SK-N-SH (cell line): ENCODE results near the gene BAHCC1. TPM values are rescaled to one million over a fixed set of nuclear protein-coding genes. Genes with fewer than 3 reads are reported as not detected.

ENCODE experiments used
- CTCF ChIA-PET: fragments of 300-600, 350-600 bp; formaldehyde crosslinking; extraction: SDS; loops from one replicate; lab custom pipeline; 2021; lab: Yijun Ruan, JAX
- POLR2A ChIA-PET: fragments of 350-600 bp; sonication (Branson Sonifier 250); formaldehyde crosslinking; extraction: SDS; loops from one replicate; lab custom pipeline; 2020; ENCODE audit warnings: antibody characterized with exemption, inconsistent platforms; lab: Yijun Ruan, JAX
- DNase-seq: peaks from one replicate; pipeline ENCODE4 v3.0.0; 2012
- H2AFZ ChIP-seq: fragments of 200-600 bp; sonication (generic); 2 replicates; pipeline ENCODE4 v1.8.1; 2016; ENCODE audit warnings: antibody characterized with exemption, mild to moderate bottlenecking, low read depth
- H3F3A ChIP-seq: fragments of 200-600 bp; sonication (generic); replicated peaks from 2 replicates; pipeline ENCODE3; 2016; ENCODE audit warnings: antibody characterized with exemption, mild to moderate bottlenecking; ENCODE audit not compliant: insufficient read depth
- H3K27ac ChIP-seq, 2 experiments: fragments of 200-500 bp in 1 of 2; fragments of 200-600 bp in 1 of 2; sonication (Bioruptor generic) in 1 of 2; sonication (generic), shearing (Covaris generic) in 1 of 2; 2 replicates each; pipeline versions ENCODE4 v1.5.1 to v1.6.1; 2014 to 2016; ENCODE audit warnings: low read depth in 2 of 2, inconsistent platforms in 1 of 2, low read length in 1 of 2, mild to moderate bottlenecking in 1 of 2, mixed read lengths in 1 of 2
- H3K27me3 ChIP-seq: fragments of 200-600 bp; sonication (generic), shearing (Covaris generic); 2 replicates; pipeline ENCODE4 v1.6.1; 2016; ENCODE audit warnings: mixed run types; ENCODE audit not compliant: insufficient read depth
- H3K36me3 ChIP-seq, 2 experiments: fragments of 200-500 bp in 1 of 2; fragments of 200-600 bp in 1 of 2; sonication (Bioruptor generic) in 1 of 2; sonication (generic) in 1 of 2; replicated peaks in 1 of 2; 2 replicates each; pipeline versions ENCODE3 to v1.5.1; 2014 to 2016; ENCODE audit warnings: low read length in 1 of 2, mild to moderate bottlenecking in 1 of 2; ENCODE audit not compliant: insufficient read depth in 2 of 2, control insufficient read depth in 1 of 2
- H3K4me1 ChIP-seq, 2 experiments: fragments of 200-500 bp in 1 of 2; fragments of 200-600 bp in 1 of 2; sonication (Bioruptor generic) in 1 of 2; sonication (generic), shearing (Covaris generic) in 1 of 2; 2 replicates each; pipeline versions ENCODE4 v1.5.1 to v1.6.1; 2014 to 2016; ENCODE audit warnings: low read depth in 1 of 2, low read length in 1 of 2, mixed run types in 1 of 2; ENCODE audit not compliant: insufficient read depth in 2 of 2, control insufficient read depth in 1 of 2
- H3K4me2 ChIP-seq: fragments of 200-600 bp; sonication (generic), shearing (Covaris generic); 2 replicates; pipeline ENCODE4 v1.6.1; 2017; ENCODE audit warnings: mixed run types
- H3K4me3 ChIP-seq, 2 experiments: fragments of 200-500 bp in 1 of 2; fragments of 200-600 bp in 1 of 2; sonication (Bioruptor generic) in 1 of 2; sonication (generic), shearing (Covaris generic) in 1 of 2; 2 replicates each; pipeline versions ENCODE4 v1.5.1 to v1.8.1; 2014 to 2016; ENCODE audit warnings: low read depth in 2 of 2, inconsistent platforms in 1 of 2, low read length in 1 of 2, mild to moderate bottlenecking in 1 of 2, mixed read lengths in 1 of 2, moderate library complexity in 1 of 2
- H3K79me2 ChIP-seq: fragments of 200-600 bp; sonication (generic); 2 replicates; pipeline ENCODE4 v1.8.1; 2017; ENCODE audit warnings: mild to moderate bottlenecking; ENCODE audit not compliant: insufficient read depth
- H3K9ac ChIP-seq: fragments of 200-600 bp; sonication (generic); 2 replicates; pipeline ENCODE4 v1.6.1; 2017; ENCODE audit warnings: mixed run types
- H3K9me2 ChIP-seq: fragments of 200-600 bp; sonication (generic); 2 replicates; pipeline ENCODE4 v1.6.1; 2017; ENCODE audit warnings: mixed run types
- H3K9me3 ChIP-seq: fragments of 200-600 bp; sonication (generic); 2 replicates; pipeline ENCODE4 v1.6.1; 2017; ENCODE audit warnings: mixed run types, mild to moderate bottlenecking, moderate library complexity
- H4K20me1 ChIP-seq: fragments of 200-600 bp; sonication (generic); 2 replicates; pipeline ENCODE4 v1.6.1; 2017; ENCODE audit warnings: mild to moderate bottlenecking, mixed run types; ENCODE audit not compliant: insufficient read depth
- CTCF ChIP-seq: fragments of 200-600 bp; sonication (generic); IDR thresholded peaks from 2 replicates; pipeline ENCODE4 v1.6.1; 2017; ENCODE audit warnings: antibody characterized with exemption, mild to moderate bottlenecking, moderate library complexity
- FOSL2 ChIP-seq: IDR thresholded peaks from 2 replicates; pipeline ENCODE4 v1.4.0; 2012; ENCODE audit warnings: low read depth, mild to moderate bottlenecking, moderate library complexity, borderline replicate concordance
- GATA2 ChIP-seq: sonication (generic); formaldehyde crosslinking; IDR thresholded peaks from 2 replicates; pipeline ENCODE4 v1.5.0; 2020; ENCODE audit warnings: mild to moderate bottlenecking, missing genetic modification reagents
- JUND ChIP-seq: IDR thresholded peaks from 2 replicates; pipeline ENCODE4 v1.4.0; 2012
- NFIC ChIP-seq: IDR thresholded peaks from 2 replicates; pipeline ENCODE4 v1.4.0; 2012; ENCODE audit warnings: borderline replicate concordance
- RCOR1 ChIP-seq: fragments of 150-350 bp; IDR thresholded peaks from 2 replicates; pipeline ENCODE4 v1.6.1; 2017; ENCODE audit warnings: antibody characterized with exemption, low read length
- RXRA ChIP-seq: IDR thresholded peaks from 2 replicates; pipeline ENCODE4 v1.4.0; 2012; ENCODE audit warnings: low read depth, mild to moderate bottlenecking, borderline replicate concordance
- SIN3A ChIP-seq: IDR thresholded peaks from 2 replicates; pipeline ENCODE4 v1.6.1; 2012; ENCODE audit warnings: low read depth, mild to moderate bottlenecking, low read length, moderate library complexity, borderline replicate concordance
- ZBTB33 ChIP-seq: IDR thresholded peaks from 2 replicates; pipeline ENCODE4 v1.4.0; 2012; ENCODE audit warnings: low read depth, borderline replicate concordance
- WGBS: methylation state at CpG from one replicate; pipeline ENCODE4 v1.1.6; 2017; ENCODE audit warnings: low lambda C conversion rate; 5-methylcytosine and 5-hydroxymethylcytosine counted together
- polyA plus RNA-seq, 3 experiments: library from polyadenylated mRNA; depleted of rRNA; stranded (reverse); fragments of >200 nt; gene quantifications; 2 replicates each; pipeline ENCODE4 v1.2.3, GENCODE V29; 2012

BAHCC1 gene
- polyA plus RNA-seq, 1 of the 3 experiments (the other 2 are of a cell fraction): 6.4 TPM

GRCh38 chr17:81489012-81489997 lies 94.0 kb downstream of the BAHCC1 start:
- no peak overlapping the region for H3K4me2 ChIP-seq
- H4K20me1 ChIP-seq: no peaks in the 10 kb centered on the region
- H3K36me3 ChIP-seq: no peaks in the 10 kb centered on the region
- no peak overlapping the region for H3K27ac ChIP-seq
- H3K4me3 ChIP-seq: no peak overlapping the region
- H3K4me1 ChIP-seq: peaks cover 6 to 13% of the 10 kb centered on the region in 2 experiments; a peak in 2 of 4 replicates
- no peak overlapping the region for H3K9ac ChIP-seq
- ChIA-PET POLR2A (no interaction called here), CTCF (interaction anchor here (0.6 to 3.5 kb wide), 13 partner anchors 13 to 236 kb away, joined by 3 to 15 read pairs (median 6); no protein-coding TSS in a partner anchor)
- peaks cover 18% of the 10 kb centered on the region for H3F3A ChIP-seq
- TF ChIP-seq SIN3A (no peak), CTCF (no peak), GATA2 (CRISPR knock-in tag) (peak; percentile 31; the same call in 1 of the 2 replicates), FOSL2 (no peak)
- H3K27me3 ChIP-seq: no peaks in the 10 kb centered on the region
- H3K9me2 ChIP-seq: no peaks in the 10 kb centered on the region
- 94% methylated on average over 22 of the region's 27 CpGs for WGBS
- H3K79me2 ChIP-seq: no peaks in the 10 kb centered on the region
- H3K9me3 ChIP-seq: no peaks in the 10 kb centered on the region
- no peak for DNase-seq
- H2AFZ ChIP-seq: no peak overlapping the region

- H3K79me2 ChIP-seq: no peaks in the 10 kb centered on the region
- DNase-seq: no peak
- ChIA-PET CTCF (interaction anchor here (0.7 to 3.5 kb wide), 12 partner anchors 12 to 237 kb away, joined by 3 to 15 read pairs (median 6); no protein-coding TSS in a partner anchor), POLR2A (interaction anchor here (1.5 kb wide), 1 partner anchor 18 kb away, joined by 3 read pairs; no protein-coding TSS in a partner anchor)
- H3F3A ChIP-seq: peaks cover 18% of the 10 kb centered on the region
- no peak for TF ChIP-seq GATA2 (CRISPR knock-in tag)
- TF ChIP-seq ZBTB33: no peak
- no peak for TF ChIP-seq SIN3A
- TF ChIP-seq RCOR1: no peak
- no peak for TF ChIP-seq NFIC
- TF ChIP-seq JUND: no peak
- TF ChIP-seq CTCF: no peak; the same call in 1 of the 2 replicates
- no peak for TF ChIP-seq RXRA
- H3K4me2 ChIP-seq: no peak overlapping the region
- H2AFZ ChIP-seq: no peak overlapping the region
- H3K4me3 ChIP-seq: no peak overlapping the region
- H3K27ac ChIP-seq: no peak overlapping the region
- H3K9me2 ChIP-seq: no peaks in the 10 kb centered on the region
- H3K4me1 ChIP-seq: peaks cover 6 to 15% of the 10 kb centered on the region in 2 experiments; a peak in 2 of 4 replicates
- no peaks in the 10 kb centered on the region for H3K9me3 ChIP-seq
- H4K20me1 ChIP-seq: no peaks in the 10 kb centered on the region
- H3K27me3 ChIP-seq: no peaks in the 10 kb centered on the region
- 67% methylated on average over 12 of the region's 14 CpGs for WGBS
- H3K9ac ChIP-seq: no peak overlapping the region
- no peaks in the 10 kb centered on the region for H3K36me3 ChIP-seq
Measured at GRCh38 chr17:81489998-81490992, 95.0 kb downstream of the BAHCC1 start.
